Caco-2 (cell line): Measurements from ENCODE around the gene ACOXL. TPM values are rescaled to one million over a fixed set of nuclear protein-coding genes. Genes with fewer than 3 reads are reported as not detected.

Experiments
- BruUV-seq: library from RNA; stranded (reverse); fragments of 400-500 nt; replicated peaks from 2 replicates; lab custom pipeline; 2021; lab: Mats Ljungman, UMichigan
- CTCF ChIA-PET: fragments of 300-600 bp; sonication (Branson Sonifier 250); formaldehyde crosslinking; loops from one replicate; lab custom pipeline; 2022; ENCODE audit warnings: antibody characterized with exemption; lab: Charles Lee
- POLR2A ChIA-PET: fragments of 300-600 bp; sonication (Branson Sonifier 250); formaldehyde crosslinking; loops from one replicate; lab custom pipeline; 2022; ENCODE audit warnings: antibody characterized with exemption; lab: Charles Lee
- DNase-seq, 2 experiments: peaks; one replicate each; pipeline versions ENCODE4 v3.0.0 to v3.0.0-alpha.2; 2020 to 2022
- H3K27me3 ChIP-seq: replicated peaks from 2 replicates; pipeline ENCODE4 v1.6.0; 2011; ENCODE audit warnings: low read length; ENCODE audit not compliant: control insufficient read depth, insufficient read depth
- H3K36me3 ChIP-seq: 2 replicates; pipeline ENCODE4 v1.5.1; 2011; ENCODE audit warnings: low read length; ENCODE audit not compliant: control insufficient read depth, insufficient read depth
- H3K4me1 ChIP-seq: fragments of 250-450 bp; sonication (Bioruptor Pico); 2 replicates; pipeline ENCODE4 v1.5.1; 2020; ENCODE audit warnings: mild to moderate bottlenecking
- H3K4me3 ChIP-seq: 2 replicates; pipeline ENCODE4 v1.5.1; 2011; ENCODE audit warnings: low read depth, mild to moderate bottlenecking, control low read depth, low read length
- H3K9me3 ChIP-seq: fragments of 250-450 bp; sonication (Bioruptor Pico); 2 replicates; pipeline ENCODE4 v1.5.1; 2020; ENCODE audit warnings: mild to moderate bottlenecking, moderate library complexity
- H3K27ac Mint-ChIP-seq: one replicate; pipeline ENCODE4 v1.8.0; 2022; ENCODE audit warnings: mixed read lengths; ENCODE audit not compliant: unreplicated experiment
- H3K27me3 Mint-ChIP-seq: one replicate; pipeline ENCODE4 v1.8.0; 2022; ENCODE audit warnings: mixed read lengths; ENCODE audit not compliant: insufficient read depth, unreplicated experiment
- H3K36me3 Mint-ChIP-seq: one replicate; pipeline ENCODE4 v1.8.0; 2022; ENCODE audit warnings: mild to moderate bottlenecking, mixed read lengths; ENCODE audit not compliant: insufficient read depth, unreplicated experiment
- H3K4me1 Mint-ChIP-seq: one replicate; pipeline ENCODE4 v1.8.0; 2022; ENCODE audit warnings: low read depth, mixed read lengths; ENCODE audit not compliant: unreplicated experiment
- H3K4me3 Mint-ChIP-seq: one replicate; pipeline ENCODE4 v1.8.0; 2022; ENCODE audit warnings: mild to moderate bottlenecking, moderate library complexity, mixed read lengths; ENCODE audit not compliant: unreplicated experiment
- H3K9me3 Mint-ChIP-seq: one replicate; pipeline ENCODE4 v1.8.0; 2022; ENCODE audit warnings: mixed read lengths; ENCODE audit not compliant: unreplicated experiment
- CTCF ChIP-seq, 2 experiments: fragments of 200-600 bp in 1 of 2; IDR thresholded peaks; 1 replicate in 1 of 2; 2 replicates in 1 of 2; pipeline versions ENCODE4 v1.5.1 to v1.8.0; 2011 to 2022; ENCODE audit warnings: antibody characterized with exemption in 1 of 2, control low read depth in 1 of 2, inconsistent platforms in 1 of 2, low read depth in 1 of 2, low read length in 1 of 2, mild to moderate bottlenecking in 1 of 2, moderate library complexity in 1 of 2; ENCODE audit not compliant: insufficient read depth in 1 of 2, severe bottlenecking in 1 of 2, unreplicated experiment in 1 of 2
- intact Hi-C: fragments of 100-400 bp; cut with micrococcal nuclease; formaldehyde crosslinking; loops from one replicate; pipeline ENCODE4 v1.10.0; 2022; ENCODE audit not compliant: unreplicated experiment
- total RNA-seq: library from RNA; stranded (reverse); gene quantifications from 2 replicates; pipeline ENCODE4 v1.2.3, GENCODE V29; 2022

Gene ACOXL
- total RNA-seq, 1 experiment from 2014 or later = 2.6 TPM

- peaks cover 22% of the 10 kb centered on the region for H3K9me3 Mint-ChIP-seq
- Histone ChIP-seq H3K27me3 (no peaks in the 10 kb centered on the region), H3K9me3 (no peaks in the 10 kb centered on the region), H3K4me3 (no peak overlapping the region), H3K36me3 (no peaks in the 10 kb centered on the region), H3K4me1 (no peaks in the 10 kb centered on the region)
- intact Hi-C loops = no loop called here
- DNase-seq = no peak
- ChIA-PET POLR2A (no interaction called here), CTCF (no interaction called here)
- BruUV-seq = no TSS peak
- H3K27me3 Mint-ChIP-seq = peaks cover 2% of the 10 kb centered on the region
- no peaks in the 10 kb centered on the region for H3K36me3 Mint-ChIP-seq
- H3K4me3 Mint-ChIP-seq = no peak overlapping the region
- TF ChIP-seq CTCF (IDR thresholded peaks at IDR 0.05; ENCODE audit: insufficient read depth in 1 of 2, low read depth in 1 of 2, low read length in 1 of 2, severe bottlenecking in 1 of 2, unreplicated experiment in 1 of 2) = no peak
- H3K27ac Mint-ChIP-seq = no peak overlapping the region
- no peaks in the 10 kb centered on the region for H3K4me1 Mint-ChIP-seq
These were observed 144.9 kb downstream of the ACOXL start for GRCh38 chr2:110877031-110877827.

DNA sequence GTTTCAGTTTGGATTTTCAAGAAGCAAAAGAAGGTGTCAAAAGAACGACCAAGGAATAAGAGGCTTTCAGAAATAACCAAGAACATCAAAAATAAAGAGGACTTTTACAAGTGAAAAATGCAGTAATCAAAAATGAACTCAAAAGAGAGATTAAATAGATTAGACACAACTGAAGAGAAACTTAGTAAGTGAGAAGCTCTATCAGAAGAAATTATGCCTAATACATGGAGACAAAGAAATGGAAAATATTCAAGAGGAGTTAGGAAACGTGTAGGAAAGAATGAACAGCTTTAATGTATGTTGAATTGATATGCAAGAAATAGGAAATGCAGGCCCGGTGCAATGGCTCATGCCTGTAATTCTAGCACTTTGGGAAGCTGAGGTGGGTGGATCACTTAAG, 145.8 kb downstream of the ACOXL start:
- DNase-seq = no peak
- Histone ChIP-seq H3K4me3 (no peak overlapping the region), H3K9me3 (no peaks in the 10 kb centered on the region), H3K36me3 (no peaks in the 10 kb centered on the region), H3K4me1 (no peaks in the 10 kb centered on the region), H3K27me3 (no peaks in the 10 kb centered on the region)
- H3K9me3 Mint-ChIP-seq = peaks cover 22% of the 10 kb centered on the region
- H3K36me3 Mint-ChIP-seq = no peaks in the 10 kb centered on the region
- ChIA-PET POLR2A (no interaction called here), CTCF (no interaction called here)
- no peaks in the 10 kb centered on the region for H3K4me1 Mint-ChIP-seq
- intact Hi-C loops = no loop called here
- H3K27ac Mint-ChIP-seq = no peak overlapping the region
- H3K27me3 Mint-ChIP-seq = peaks cover 2% of the 10 kb centered on the region
- TF ChIP-seq CTCF (IDR thresholded peaks at IDR 0.05; ENCODE audit: insufficient read depth in 1 of 2, low read depth in 1 of 2, low read length in 1 of 2, severe bottlenecking in 1 of 2, unreplicated experiment in 1 of 2) = no peak
- H3K4me3 Mint-ChIP-seq = no peak overlapping the region
- BruUV-seq = no TSS peak

- no peaks in the 10 kb centered on the region for H3K4me1 Mint-ChIP-seq
- Histone ChIP-seq H3K4me1 (no peaks in the 10 kb centered on the region), H3K4me3 (no peak overlapping the region), H3K9me3 (no peaks in the 10 kb centered on the region), H3K36me3 (no peaks in the 10 kb centered on the region), H3K27me3 (no peaks in the 10 kb centered on the region)
- intact Hi-C loops = no loop called here
- no peak for DNase-seq
- peaks cover 2% of the 10 kb centered on the region for H3K27me3 Mint-ChIP-seq
- H3K27ac Mint-ChIP-seq = no peak overlapping the region
- no peak for TF ChIP-seq CTCF (IDR thresholded peaks at IDR 0.05; ENCODE audit: insufficient read depth in 1 of 2, low read depth in 1 of 2, low read length in 1 of 2, severe bottlenecking in 1 of 2, unreplicated experiment in 1 of 2)
- peaks cover 22% of the 10 kb centered on the region for H3K9me3 Mint-ChIP-seq
- POLR2A ChIA-PET = no interaction called here
- no TSS peak for BruUV-seq
- no peak overlapping the region for H3K4me3 Mint-ChIP-seq
- no peaks in the 10 kb centered on the region for H3K36me3 Mint-ChIP-seq
- CTCF ChIA-PET = no interaction called here
These were observed 149.5 kb downstream of the ACOXL start for GRCh38 chr2:110881908-110882307.
